HG03460 (cell line): ENCODE results near the gene COPS4.
"Not testable (repeated sequence)": the region's sequence is repeated elsewhere in the genome, so short reads cannot be mapped to it uniquely, and the experiment has no call there.

ENCODE experiments used
- ATAC-seq: cut with Tn5 transposase; IDR thresholded peaks from one replicate; pipeline ENCODE4 v1.9.1; 2021; ENCODE audit not compliant: unreplicated experiment

The COPS4 gene

DNA sequence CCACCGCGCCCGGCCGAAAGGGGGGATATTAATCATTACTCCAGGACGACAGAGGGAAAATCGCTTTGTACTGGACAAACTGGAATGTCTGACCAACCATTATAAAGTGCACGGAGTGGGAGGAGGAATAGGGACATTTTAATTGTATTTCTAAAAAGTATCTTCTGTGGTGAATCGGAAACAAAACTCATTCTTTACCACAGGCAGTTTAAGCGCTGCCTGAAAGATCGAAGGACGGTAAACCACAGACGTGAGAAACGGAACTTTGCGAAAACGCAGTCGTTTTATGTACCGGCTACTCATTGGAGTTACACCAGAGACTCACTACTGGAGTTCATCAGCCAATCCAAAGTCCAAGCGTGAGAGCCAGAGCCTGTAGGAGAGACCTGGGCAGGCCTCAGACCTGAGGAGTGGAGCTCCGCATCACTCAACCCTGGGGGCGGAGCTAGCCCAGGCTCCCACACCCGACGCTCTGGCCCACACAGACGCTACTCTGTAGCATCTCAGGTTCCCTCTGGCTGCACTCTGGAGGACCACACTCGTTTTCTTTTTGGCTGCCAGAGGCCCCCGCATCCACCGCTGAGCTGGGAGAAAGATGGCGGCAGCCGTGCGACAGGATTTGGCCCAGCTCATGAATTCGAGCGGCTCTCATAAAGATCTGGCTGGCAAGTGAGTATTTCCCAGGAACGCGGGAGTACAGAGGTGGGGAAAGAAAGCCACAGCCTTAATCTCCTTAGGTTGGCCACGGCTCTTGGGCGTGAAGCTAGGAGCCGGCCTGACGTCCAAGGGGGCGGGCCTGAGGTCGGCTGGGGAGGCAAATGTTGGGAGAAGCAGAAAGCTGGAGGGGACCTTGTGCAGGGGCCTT is at the start of gene COPS4:
COPS4 (plus strand) TSS at position 554 of the 865 bp plus-strand sequence; CDS start at position 596, 42 bp downstream.
- ATAC-seq = peak; percentile 98

- not testable (repeated sequence) for ATAC-seq
Observed at GRCh38 chr4:82987519-82987918, 47.5 kb upstream of the COPS4 start.

GRCh38 chr4:82988323-82988832 is 46.6 kb upstream of the COPS4 start:
- ATAC-seq = no peak

GRCh38 chr4:82989575-82990429 is 45.2 kb upstream of the COPS4 start:
- ATAC-seq = peak; percentile 87

DNA sequence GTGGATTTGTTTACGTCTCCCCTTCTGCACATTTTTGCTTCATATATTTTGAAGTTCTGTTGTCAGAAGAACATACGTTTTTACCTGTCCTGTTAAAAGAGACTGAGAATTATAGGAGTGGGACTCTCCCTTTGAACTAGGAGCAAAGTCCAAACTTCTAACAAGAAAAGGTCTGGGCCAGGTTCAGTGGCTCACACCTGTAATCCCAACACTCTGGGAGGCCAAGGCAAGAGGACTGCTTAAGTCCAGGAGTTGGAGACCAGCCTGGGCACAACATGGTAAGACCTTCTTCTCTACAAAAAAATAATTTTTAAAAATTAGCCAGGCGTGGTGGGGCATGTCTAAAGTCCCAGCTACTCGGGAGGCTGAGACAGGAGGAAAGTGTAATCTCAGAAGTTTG is 40.1 kb upstream of the COPS4 start:
- no peak for ATAC-seq

DNA sequence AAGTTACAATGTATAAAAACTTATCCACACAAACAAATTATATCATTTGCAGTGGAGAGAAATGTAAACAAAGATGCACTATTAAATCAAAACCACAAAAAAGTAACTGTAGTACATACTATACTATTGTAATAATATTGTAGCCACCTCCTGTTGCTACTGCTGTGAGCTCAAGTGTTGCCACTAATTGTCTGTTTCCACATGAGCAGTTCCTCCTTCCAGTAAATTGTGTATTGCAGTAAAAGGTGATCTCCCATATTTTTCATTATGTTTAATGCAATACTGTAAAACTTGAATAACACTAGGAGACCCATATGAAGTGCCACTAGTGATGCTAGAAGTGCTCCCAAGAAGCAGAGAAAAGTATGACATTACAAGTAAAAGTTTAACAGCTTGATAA is 36.1 kb upstream of the COPS4 start:
- ATAC-seq = no peak

- no peak for ATAC-seq
Observed at GRCh38 chr4:83002329-83002728, 32.7 kb upstream of the COPS4 start.

DNA sequence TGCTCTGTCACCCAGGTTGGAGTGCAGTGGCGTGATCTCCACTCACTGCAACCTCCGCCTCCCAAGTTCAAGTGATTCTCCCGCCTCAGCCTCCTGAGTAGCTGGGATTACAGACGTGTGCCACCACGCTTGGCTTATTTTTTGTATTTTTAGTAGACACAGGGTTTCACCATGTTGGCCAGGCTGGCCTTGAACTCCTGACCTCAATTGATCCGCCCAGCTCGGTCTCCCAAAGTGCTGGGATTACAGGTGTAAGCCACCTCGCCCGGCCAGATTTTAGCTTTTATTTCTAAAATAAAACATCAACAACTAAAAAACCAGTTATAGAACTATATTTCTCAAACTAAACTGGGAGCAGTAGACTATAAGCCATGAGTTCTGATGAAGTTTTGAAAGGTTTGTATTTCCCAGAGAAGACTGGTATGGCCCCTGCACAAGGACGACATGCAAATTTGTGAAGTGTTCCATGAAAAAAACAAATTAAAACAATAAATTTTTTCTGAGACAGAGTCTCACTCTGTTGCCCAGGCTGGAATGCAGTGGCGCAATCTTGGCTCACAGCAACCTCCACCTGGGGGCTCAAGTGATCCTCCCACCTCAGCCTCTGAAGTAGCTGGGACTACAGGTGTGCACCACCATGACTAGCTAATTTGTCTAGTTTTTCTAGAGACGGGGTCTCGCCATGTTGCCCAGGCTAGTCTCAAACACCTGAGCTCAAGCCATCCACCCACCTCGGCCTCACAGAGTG is 31.8 kb upstream of the COPS4 start:
- not testable (repeated sequence) for ATAC-seq

GRCh38 chr4:83009529-83009928 is 25.5 kb upstream of the COPS4 start:
- ATAC-seq = no peak

DNA sequence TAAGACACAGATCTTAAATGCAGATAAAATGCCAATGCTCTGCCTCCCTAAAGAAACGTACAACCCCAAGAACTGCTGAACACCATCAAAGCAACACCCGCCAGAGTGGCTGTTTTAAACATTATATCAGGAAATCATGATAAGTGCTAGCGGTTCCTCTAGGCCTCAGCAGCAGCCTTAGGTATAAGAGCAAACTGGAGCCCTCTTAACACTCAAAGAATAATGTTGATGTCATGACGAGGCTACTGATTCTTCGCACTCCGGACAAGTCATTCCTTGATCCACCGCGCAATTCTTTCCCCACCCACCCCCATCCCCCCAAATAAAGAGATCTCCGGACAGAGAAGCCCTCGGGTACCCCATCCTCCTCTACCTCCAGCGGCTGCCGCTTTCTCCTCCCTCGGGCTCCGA is 24.9 kb upstream of the COPS4 start:
- no peak for ATAC-seq

DNA sequence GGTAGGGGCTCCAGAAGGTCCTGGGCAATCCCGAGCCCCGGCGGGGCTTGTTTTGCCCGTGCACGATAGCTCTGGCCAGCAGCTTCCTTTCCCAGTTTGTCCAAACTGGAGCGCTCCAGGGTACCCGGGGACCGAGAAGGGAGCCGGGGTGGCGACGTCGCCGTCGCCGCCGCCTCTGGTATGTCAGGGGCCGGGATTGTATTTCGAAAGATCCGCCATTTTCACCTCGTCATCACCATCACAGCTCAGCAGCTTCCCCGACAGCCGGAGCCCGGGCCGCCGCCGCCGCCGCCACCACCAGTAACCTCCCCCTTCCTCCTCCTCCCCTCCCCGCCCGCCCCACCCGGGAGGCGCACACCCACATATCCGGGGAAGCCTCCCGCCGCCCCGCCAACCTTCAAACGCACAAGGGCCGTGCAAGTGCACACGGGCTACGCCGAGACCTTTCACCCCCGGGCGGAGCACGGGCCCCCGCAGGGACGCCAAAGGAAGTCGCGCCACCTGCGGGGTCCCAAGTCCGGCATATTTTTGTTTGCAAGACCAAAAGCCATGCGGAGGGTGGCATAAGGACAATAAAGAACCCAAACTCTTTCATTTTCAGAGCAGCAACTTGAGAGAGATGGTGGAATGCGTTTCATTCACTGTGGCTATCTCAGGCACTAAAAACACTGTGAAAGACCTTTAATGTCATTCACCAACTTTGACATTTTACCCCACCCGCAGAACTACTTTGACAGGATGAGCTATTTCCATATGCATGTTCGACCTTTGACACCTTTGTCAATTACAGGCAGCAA is 24.3 kb upstream of the COPS4 start, which contains the start of gene LIN54:
LIN54 (minus strand) TSS at position 302 of the 797 bp plus-strand sequence. CDS start 25,979 bp downstream, outside the sequence.
- ATAC-seq = peak; percentile 41

GRCh38 chr4:83011689-83012199 is 23.2 kb upstream of the COPS4 start:
- ATAC-seq = peak; percentile 1

DNA sequence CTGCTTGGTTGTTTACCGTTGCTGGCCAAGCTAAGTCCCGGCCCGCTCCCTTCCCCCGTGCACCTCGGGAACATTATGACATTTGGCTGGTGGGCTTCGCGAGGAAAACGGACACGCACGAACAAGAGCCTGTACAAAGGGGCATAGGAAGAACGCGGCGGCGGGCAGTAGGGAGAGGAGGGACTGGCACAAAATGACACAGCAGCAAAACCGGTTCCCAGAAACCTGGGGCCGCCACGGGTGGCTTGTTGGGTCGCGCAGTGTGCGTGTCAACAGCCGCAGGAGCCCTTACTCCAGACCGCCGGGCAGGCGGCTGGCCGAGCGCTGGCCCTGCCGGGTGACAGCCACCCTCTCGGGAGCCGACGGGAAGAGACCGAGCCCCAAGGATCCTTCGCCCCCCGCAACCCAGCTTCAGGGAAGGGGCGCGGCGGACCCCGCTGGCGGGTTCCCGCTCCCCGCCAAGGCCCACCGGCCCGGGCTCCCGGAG is 22.7 kb upstream of the COPS4 start:
- ATAC-seq = peak; percentile 7

- ATAC-seq = peak; percentile 82
Observed at GRCh38 chr4:83012687-83013419, 22.1 kb upstream of the COPS4 start.

- no peak for ATAC-seq
Observed at GRCh38 chr4:83013420-83013867, 21.5 kb upstream of the COPS4 start.

DNA sequence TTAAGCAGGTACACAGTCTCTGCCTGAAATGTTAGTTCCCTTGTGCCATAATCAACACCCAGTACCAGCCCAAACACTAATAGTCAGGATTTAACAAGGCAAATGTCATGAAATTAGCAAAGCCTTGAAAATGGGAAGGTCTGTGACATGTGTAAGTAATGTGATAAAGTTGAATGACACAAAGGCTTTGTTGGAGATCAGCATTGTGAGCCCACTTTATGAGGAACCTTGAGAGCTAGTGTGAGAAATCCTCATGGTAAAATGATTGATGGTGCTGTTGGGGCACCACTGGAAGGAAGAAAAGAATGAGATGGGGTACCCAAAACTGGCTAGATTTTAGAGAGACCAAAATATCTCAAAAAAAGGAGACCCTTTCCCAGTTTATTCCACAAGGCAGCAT is 21.1 kb upstream of the COPS4 start:
- ATAC-seq = no peak

GRCh38 chr4:83019794-83020494 is 15.0 kb upstream of the COPS4 start:
- ATAC-seq = no peak
